Urothelium cell line (cell line): ENCODE results near the gene IFIT1.
"Not testable (repeated sequence)": the region's sequence is repeated elsewhere in the genome, so short reads cannot be mapped to it uniquely, and the experiment has no call there.

Source experiments
- DNase-seq: peaks from one replicate; pipeline ENCODE4 v3.0.0; 2011; ENCODE audit warnings: low spot score, mixed read lengths
- FAIRE-seq: peaks from 2 replicates; lab custom pipeline; 2011; peaks lifted over from hg19 to GRCh38; lab: Jason Lieb, UNC

IFIT1 gene

DNA sequence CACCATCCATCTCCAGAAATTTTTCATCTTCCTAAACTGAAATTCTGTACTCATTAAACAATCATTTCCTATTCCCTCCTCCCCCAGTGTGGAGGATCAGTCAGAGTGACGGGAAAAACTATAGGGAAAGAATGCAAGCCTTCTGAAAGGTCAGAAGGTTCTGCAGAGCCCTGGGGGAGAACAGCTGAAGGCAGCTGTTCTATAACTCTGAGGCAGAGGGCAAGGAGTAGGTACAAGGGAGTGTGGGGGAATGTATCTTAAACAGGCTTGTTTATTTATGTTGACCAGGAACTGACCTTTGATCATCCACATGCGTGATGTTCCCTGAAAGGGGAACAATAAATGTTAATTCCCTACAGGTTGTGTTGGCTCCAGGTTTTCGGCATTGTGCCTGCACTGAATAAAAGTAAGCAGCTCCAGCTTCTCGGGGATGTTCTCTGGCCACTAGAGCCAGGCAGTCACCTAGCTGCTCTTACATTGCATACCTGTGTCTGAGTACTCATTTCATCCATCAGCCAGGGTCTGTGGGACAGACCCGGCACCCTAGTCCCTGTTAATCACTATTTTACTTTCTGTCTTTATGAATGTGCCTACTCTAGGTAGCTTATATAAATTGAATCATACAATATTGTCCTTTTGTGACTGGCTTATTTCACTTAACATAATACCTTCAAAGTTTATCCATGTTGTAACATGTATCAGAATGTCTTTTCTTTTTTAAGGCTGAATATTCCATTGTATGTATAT lies 5.8 kb downstream of the IFIT1 start:
- DNase-seq (no peak), FAIRE-seq (no peak)

DNA sequence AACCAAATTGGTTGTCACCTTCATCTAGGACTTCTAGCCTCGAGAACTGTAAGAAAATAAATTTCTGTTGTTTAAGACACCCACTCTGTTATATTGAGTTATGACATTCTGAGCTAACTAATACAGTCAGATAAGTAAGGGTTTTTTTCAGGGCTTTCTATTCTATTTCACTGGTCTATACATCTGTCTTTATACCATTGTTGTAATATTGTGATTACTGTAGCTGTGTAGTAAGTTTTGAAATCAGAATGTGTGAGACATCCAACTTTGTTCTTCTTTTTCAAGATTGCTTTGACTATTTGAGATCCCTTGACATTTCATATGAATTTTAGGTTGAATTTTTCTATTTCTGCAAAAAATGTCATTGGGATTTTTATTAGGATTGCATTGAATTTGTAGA lies 7.5 kb downstream of the IFIT1 start:
- DNase-seq (no peak), FAIRE-seq (no peak)

DNA sequence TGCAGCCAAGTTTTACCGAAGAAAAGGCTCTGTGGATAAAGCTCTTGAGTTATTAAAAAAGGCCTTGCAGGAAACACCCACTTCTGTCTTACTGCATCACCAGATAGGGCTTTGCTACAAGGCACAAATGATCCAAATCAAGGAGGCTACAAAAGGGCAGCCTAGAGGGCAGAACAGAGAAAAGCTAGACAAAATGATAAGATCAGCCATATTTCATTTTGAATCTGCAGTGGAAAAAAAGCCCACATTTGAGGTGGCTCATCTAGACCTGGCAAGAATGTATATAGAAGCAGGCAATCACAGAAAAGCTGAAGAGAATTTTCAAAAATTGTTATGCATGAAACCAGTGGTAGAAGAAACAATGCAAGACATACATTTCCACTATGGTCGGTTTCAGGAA lies 10.6 kb downstream of the IFIT1 start:
- DNase-seq, result no peak
- FAIRE-seq, result no peak

DNA sequence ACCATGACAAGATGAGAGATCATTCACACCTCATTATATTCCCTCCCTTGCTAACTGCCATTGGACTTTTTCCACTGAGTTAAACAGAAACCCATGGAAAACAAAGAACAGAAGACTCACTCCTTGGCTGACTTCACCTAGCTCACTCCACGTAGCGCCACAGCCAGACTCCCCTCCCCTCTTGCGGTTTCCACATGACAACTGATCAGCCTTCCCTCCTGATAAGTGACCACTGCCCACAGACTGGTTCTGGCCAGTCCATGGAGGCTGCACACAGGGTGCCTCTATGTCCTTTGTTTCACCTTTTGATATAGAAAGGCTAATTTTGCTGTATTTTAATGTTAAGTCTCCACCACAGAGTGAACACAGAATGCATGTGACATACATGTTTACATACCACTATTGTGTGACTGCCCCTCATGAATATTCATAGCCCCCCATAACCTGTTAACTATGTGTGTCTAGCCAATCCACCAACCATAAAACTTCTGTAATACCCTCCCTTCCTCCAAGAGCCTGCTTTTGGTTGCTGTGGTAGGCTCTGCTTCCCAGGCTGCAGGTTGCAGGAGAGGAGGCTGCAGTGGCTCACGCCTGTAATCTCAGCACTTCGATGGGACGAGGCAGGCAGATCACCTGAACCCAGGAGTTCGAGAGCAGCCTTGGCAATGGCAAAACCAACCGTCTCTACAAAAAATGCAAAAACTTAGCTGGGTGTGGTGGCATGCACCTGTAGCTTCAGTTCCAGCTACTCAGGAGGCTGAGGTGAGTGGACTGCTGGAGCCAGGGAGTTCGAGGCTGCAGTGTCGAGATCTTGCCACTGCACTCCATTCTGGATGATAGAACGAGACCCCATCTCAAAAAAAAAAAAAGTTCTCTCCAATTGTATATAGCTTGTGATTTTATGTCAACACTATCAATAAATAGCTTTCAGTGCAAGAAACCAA lies 12.0 kb downstream of the IFIT1 start:
- no peak for DNase-seq
- FAIRE-seq, result no peak

DNA sequence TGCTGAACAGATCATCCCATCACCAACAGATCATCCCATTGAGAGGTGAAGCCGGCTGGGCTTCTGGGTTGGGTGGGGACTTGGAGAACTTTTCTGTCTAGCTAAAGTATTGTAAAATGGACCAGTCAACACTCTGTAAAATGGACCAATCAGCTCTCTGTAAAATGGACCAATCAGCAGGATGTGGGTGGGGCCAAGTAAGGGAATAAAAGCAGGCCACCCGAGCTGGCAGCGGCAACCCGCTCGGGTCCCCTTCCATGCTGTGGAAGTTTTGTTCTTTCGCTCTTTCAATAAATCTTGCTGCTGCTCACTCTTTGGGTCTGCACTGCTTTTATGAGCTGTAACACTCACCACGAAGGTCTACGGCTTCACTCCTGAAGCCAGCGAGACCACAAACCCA lies 13.8 kb downstream of the IFIT1 start:
- DNase-seq, FAIRE-seq: not testable (repeated sequence)

DNA sequence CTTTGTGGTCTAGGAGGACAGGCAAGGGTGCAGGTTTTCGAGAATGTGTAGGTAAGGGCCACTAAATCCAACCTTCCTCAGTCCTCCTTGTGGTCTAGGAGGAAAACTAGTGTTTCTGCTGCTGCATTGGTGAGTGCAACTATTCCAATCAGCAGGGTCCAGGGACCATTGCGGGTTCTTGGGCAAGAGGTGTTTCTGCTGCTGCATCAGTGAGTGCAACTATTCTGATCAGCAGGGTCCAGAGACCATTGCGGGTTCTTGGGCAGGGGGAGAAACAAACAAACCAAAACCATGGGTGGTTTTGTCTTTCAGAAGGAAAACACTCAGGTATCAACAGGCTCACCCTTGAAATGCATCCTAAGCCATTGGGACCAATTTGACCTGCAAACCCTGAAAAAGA lies 15.4 kb downstream of the IFIT1 start:
- not testable (repeated sequence) for DNase-seq, FAIRE-seq

DNA sequence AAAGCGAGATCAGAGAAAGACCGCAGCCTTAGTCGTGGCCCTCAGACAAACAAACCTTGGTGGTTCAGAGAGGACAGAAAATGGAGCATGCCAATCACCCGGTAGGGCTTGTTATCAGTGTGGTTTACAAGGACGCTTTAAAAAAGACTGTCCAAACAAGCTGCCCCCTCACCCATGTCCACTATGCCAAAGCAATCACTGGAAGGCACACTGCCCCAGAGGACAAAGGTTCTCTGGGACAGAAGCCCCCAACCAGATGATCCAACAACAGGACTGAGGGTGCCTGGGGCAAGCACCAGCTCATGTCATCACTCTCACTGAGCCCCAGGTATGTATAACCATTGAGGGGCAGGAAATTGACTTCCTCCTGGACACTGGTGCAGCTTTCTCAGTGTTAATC lies 16.9 kb downstream of the IFIT1 start:
- DNase-seq, FAIRE-seq: not testable (repeated sequence)

DNA sequence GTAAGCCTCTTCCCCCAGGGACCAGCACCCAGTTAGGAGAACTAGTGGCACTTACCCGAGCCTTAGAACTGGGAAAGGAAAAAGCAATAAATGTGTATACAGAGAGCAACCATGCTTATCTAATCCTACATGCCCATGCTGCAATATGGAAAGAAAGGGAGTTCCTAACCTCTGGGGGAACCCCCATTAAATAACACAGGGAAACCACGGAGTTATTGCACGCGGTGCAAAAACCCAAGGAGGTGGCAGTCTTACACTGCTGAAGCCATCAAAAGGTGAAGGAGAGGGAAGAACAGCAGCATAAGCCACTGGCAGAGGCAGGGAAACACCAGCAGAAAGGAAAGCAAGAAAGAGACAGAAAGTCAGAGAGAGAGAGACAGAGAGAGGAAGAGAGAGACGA lies 18.1 kb downstream of the IFIT1 start:
- FAIRE-seq, DNase-seq: not testable (repeated sequence)

DNA sequence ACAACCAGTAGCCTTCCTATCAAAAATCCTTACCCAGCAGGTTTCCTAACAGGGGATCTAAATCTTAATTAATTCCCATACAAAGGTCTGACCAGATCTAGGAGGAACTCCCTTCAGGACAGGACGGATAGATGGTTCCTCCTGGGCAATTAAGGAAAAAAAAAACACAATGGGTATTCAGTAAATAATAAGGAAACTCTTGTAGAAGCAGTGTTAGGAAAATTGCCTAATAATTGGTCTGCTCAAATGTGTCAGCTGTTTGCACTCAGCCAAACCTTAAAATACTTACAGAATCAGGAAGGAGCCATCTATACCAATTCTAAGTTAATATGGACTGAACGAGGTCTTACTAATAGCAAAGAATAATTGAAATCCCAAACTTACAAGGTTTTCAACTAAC lies 18.7 kb downstream of the IFIT1 start:
- not testable (repeated sequence) for DNase-seq, FAIRE-seq

DNA sequence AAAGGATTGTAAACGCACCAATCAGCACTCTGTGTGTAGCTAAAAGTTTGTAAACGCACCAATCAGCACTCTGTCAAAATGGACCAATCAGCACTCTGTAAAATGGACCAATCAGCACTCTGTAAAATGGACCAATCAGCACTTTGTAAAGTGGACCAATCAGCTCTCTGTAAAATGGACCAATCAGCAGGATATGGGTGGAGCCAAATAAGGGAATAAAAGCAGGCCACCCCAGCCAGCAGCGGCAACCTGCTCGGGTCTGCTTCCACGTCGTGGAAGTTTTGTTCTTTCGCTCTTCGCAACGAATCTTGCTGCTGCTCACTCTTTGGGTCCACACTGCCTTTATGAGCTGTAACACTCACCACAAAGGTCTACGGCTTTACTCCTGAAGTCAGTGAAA lies 19.9 kb downstream of the IFIT1 start:
- DNase-seq, FAIRE-seq: not testable (repeated sequence)

DNA sequence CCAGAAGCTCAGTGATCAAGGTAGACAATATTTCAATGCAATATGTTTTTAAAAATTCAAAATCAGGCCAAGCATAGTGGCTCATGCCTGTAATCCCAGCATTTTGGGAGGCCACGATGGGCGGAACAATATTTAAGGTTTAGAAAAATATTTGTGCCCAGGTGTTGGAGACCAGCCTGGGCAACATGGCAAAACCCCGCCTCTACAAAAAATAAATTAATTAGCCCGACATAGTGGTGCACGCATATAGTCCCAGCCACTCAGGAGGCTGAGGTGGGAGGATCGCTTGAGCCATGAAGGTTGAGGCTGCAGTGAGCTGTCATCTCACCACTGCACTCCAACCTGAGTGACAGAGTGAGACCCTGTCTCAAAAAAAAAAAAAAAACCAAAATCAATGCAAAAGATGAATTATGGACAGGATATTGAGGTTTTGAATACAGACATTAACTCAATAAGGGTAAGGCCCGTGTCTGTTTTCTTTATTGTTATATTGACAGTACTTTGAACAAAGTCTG lies 21.0 kb downstream of the IFIT1 start:
- DNase-seq, result no peak
- FAIRE-seq, result no peak

DNA sequence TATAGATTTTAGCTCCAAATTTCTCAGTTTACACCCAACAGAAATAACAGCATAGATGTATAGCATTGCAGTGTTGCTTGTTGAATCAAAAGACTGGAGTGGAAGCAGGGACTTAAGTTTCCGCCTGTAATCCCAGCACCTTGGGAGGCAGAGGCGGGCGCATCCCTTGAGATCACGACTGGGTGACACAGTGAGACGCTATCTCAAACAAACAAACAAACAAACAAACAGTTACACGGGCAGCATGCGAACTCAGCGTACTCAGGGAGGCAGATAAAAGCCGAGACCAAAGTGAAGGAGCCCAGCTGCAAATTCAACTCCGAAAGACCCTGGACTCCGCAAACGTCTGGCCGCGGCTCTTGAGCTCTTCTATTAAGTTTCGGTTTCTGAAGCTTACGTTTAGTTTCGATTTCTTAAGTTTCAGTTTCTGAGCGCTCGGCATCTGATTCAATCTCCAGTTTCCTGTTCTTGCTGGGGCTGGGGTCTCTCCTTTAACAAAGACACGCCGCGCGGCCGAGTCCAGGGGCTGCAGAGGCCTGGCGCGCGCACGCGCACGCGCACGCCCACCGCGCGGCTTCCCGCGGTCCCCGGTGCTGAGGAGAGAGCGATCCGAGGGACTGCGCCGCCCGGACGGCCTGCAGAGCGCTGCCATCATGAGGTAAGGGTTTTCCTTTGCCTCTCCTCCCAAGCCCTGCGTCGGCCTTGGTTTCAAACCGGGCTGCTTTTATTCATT lies 21.9 kb downstream of the IFIT1 start, which contains the start of gene IFIT5:
IFIT5 (plus strand) TSS at position 423 of the 733 bp plus-strand sequence; CDS start at position 654, 231 bp downstream.
- FAIRE-seq (no peak), DNase-seq (peak; percentile 73)

DNA sequence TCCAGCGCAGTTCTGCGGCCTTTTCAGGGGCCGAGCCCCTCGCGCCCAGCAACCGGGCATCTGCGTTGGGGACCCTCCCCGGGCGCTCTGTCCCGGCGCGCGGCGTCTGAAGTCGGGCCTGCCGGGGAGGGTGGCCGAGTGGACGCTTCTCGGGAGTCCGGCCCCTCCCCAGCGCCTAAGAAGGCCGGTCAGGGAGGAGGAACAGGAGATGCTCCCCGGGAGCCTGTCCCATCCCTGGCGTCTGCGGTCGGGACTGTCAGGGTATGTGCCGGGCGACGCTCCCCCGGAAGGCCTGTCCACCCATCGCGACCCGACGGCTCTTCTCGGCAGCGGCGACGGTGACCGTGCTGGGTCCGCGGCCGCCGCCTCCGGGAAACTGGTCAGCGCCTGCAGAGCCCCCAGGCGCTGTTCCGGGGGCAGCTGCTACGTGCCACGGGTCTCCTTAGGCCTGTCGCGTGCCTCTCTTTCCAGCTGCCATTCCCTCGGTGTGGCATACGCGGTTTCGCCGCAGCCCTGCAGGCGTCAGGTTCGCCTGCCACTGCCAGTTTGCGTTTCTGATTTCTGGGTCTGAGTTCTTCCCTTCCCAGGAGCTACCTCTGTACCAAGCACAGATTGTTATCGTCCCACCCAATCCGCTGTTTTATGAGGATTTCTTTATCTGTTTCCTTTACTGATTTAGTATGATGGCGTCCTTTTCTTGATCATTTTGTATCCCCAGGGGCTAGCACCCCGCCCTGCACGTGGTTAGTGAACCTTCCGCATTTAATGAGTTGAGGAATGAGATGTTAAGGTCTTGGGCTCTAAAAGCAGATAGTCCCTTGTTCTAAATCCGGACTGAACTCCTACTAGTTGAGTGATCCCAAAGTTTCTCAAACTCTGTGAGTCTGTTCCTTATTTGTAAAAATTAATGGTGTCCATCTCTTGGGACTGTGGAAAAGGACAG lies 22.7 kb downstream of the IFIT1 start:
- FAIRE-seq (no peak), DNase-seq (peak; percentile 42)

DNA sequence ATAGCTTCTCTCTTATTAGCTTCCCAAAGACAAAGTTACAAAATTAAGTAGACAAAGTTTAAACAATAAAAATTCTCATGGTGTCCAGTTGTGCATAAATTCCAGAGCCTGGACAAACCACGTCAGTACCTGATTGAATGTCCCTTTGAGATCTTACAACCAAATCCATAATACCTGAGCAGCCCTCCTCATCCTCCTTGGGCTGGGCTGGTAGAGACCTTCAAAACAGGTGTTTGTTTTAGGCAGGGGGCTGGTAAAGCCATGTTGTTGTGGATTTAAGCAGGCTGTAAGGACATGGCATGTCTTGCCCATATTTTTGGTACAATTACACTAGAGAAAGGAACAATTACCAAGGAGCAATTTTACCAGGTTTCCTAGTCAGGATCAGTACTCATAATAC lies 24.0 kb downstream of the IFIT1 start:
- FAIRE-seq (no peak), DNase-seq (no peak)

DNA sequence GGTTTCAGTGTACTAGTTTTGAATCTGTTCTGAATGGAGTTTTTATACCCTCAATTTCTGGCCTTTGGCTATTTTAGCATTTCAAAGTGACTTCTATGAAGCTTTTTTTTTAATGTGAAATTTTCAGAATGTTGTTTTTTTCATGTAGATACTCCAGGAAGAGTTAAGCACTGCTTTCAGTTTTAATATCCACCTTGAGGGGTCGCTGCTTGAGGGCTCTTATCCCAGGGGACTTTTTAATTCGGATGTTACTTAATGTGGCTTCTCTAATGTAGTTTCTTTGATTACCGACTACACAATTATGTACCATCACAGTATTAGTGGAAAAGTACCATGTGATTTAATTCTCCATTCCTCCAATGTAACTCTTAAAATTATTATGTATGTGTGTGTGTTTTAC lies 27.1 kb downstream of the IFIT1 start:
- DNase-seq, result no peak
- no peak for FAIRE-seq

DNA sequence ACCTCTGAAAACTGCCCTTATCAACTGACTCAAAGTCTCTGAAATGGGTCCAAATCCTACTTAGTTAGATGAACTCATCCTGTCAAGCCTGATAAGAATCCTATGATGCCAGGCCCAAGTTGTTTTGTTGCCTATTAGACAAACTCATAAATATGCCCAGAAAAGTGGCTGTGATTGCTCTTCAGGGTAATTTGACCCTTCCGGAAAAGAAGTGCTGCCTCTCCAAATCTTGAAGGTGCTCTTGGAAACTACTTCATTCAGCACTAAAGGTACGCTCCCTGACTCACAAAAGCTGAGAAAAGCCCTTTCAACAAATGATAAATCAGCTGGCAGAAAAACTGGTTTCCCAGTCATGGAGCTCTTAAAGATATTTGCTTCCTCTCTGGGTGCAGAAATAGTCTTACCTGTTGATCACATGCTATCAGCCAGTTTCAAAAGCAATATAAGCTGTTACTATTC lies 28.6 kb downstream of the IFIT1 start:
- DNase-seq (no peak), FAIRE-seq (no peak)

DNA sequence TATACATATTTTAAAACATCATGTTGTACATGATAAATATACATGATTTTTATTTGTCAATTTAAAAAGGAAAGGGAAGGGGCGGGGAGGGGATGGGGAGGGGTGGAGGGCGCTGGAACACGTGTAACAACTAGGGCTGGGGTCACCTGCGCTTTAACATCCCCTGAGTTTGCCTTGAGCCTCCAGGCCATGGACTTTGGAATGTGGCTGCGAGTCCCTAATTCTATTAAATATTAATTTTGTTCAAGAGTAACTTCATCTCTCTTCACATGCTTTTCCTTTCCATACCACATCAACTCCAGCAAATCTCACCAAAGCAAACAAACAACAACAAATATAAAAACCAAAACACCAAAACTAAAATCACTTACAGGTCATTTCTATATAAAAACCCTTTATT lies 32.6 kb downstream of the IFIT1 start:
- no peak for DNase-seq
- FAIRE-seq, result no peak

DNA sequence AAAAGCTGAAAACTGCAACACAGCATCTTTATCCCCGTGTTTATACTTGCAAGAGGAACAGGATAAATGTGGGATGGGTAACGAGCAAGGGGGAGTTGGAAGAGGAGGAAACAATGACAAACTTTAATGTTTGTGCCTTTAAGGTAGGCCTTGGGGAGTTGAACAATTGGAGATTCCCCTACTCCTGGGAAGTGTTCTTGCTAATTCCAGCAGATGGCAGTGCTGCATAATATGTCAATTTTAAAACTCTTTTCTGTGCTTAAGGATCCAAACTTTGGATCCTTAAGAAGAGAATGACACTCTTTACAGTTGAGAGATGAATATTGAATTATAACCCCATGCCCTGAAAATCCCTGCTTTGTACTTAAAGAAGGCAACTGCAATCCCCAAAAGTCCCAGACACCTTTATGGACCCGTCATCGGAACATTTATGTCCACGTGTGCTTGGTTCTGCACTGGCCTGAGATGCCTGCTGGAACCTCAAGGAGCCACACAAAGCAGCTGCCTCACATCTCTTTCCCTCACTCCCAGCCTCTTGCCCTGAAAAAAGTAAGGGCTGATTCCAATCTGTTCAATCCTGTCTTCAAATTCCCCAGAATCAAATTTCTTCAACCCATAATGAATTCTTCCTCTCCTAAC lies 33.9 kb downstream of the IFIT1 start:
- DNase-seq (peak; percentile 40), FAIRE-seq (no peak)

DNA sequence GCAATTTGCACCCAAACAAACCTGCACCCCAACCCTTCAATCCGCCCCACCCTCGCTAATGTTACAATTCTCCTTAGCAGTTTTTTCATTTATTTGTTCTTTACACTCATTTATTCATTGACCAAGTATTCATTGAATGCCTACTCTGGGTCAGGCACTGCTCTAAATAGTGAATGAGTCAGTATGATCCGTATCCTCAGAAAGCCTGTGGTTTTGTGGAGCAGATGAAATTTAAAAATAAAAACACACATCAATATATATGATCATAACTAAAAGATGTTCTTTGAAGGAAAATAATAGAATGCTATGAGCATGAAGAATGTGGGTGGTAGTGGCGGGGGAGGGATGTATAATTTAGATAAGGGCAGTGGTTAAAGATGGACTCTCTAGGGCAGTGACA lies 35.2 kb downstream of the IFIT1 start:
- FAIRE-seq, result no peak
- DNase-seq, result peak; percentile 13
